Endothelial cell (in vitro differentiated cells): ENCODE measurements around the gene WBP1. TPM values are rescaled to one million over a fixed set of nuclear protein-coding genes. Genes with fewer than 3 reads are reported as not detected.
A peak's percentile ranks its signal among the peaks of the same experiment; 100 is the strongest.

Source experiments
- DNase-seq: peaks from one replicate; pipeline ENCODE4 v3.0.0; 2021; ENCODE audit warnings: low spot score
- H3K27ac Mint-ChIP-seq: one replicate; pipeline ENCODE4 v1.8.0; 2021; ENCODE audit warnings: mixed read lengths, inconsistent platforms; ENCODE audit not compliant: unreplicated experiment
- H3K27me3 Mint-ChIP-seq: one replicate; pipeline ENCODE4 v1.8.0; 2021; ENCODE audit warnings: mild to moderate bottlenecking, moderate library complexity, mixed read lengths, inconsistent platforms; ENCODE audit not compliant: unreplicated experiment
- H3K36me3 Mint-ChIP-seq: one replicate; pipeline ENCODE4 v1.8.0; 2021; ENCODE audit warnings: mild to moderate bottlenecking, low read depth, mixed read lengths, inconsistent platforms; ENCODE audit not compliant: unreplicated experiment
- H3K4me1 Mint-ChIP-seq: one replicate; pipeline ENCODE4 v1.8.0; 2021; ENCODE audit warnings: mild to moderate bottlenecking, mixed read lengths, inconsistent platforms; ENCODE audit not compliant: unreplicated experiment
- H3K4me3 Mint-ChIP-seq: one replicate; pipeline ENCODE4 v1.8.0; 2021; ENCODE audit warnings: mild to moderate bottlenecking, mixed read lengths, inconsistent platforms; ENCODE audit not compliant: unreplicated experiment
- H3K9me3 Mint-ChIP-seq: one replicate; pipeline ENCODE4 v1.8.0; 2021; ENCODE audit warnings: mixed read lengths, inconsistent platforms; ENCODE audit not compliant: unreplicated experiment
- CTCF ChIP-seq: fragments of 200-600 bp; sonication (generic); IDR thresholded peaks from one replicate; pipeline ENCODE4 v1.5.0; 2021; ENCODE audit warnings: antibody characterized with exemption; ENCODE audit not compliant: unreplicated experiment
- total RNA-seq: library from RNA; stranded (reverse); fragmentation: NEBNext Ultra II Directional; extraction: Animal tissue kit (Norgen Biotek cat#: 25700); gene quantifications from one replicate; pipeline ENCODE4 v1.2.1, GENCODE V29; 2021; ENCODE audit not compliant: unreplicated experiment

WBP1 gene
- total RNA-seq, 1 donor from 2014 or later = 76.8 TPM

- H3K4me1 Mint-ChIP-seq = peaks cover 13% of the 10 kb centered on the region
- H3K9me3 Mint-ChIP-seq = no peaks in the 10 kb centered on the region
- H3K27ac Mint-ChIP-seq = no peak within 1 kb of the TSS
- H3K36me3 Mint-ChIP-seq = no peaks in the 10 kb centered on the region
- no peak for TF ChIP-seq CTCF
- peak within 1 kb of the TSS; percentile 78 for H3K4me3 Mint-ChIP-seq
- DNase-seq = no peak
- peaks cover 41% of the 10 kb centered on the region for H3K27me3 Mint-ChIP-seq
Observed at GRCh38 chr2:74499267-74499939, 41.2 kb downstream of the WBP1 start, which contains the start of gene LBX2. TSS of gene LBX2 (minus strand) at chr2:74499603. CDS start at chr2:74499537, 66 bp downstream.

DNA sequence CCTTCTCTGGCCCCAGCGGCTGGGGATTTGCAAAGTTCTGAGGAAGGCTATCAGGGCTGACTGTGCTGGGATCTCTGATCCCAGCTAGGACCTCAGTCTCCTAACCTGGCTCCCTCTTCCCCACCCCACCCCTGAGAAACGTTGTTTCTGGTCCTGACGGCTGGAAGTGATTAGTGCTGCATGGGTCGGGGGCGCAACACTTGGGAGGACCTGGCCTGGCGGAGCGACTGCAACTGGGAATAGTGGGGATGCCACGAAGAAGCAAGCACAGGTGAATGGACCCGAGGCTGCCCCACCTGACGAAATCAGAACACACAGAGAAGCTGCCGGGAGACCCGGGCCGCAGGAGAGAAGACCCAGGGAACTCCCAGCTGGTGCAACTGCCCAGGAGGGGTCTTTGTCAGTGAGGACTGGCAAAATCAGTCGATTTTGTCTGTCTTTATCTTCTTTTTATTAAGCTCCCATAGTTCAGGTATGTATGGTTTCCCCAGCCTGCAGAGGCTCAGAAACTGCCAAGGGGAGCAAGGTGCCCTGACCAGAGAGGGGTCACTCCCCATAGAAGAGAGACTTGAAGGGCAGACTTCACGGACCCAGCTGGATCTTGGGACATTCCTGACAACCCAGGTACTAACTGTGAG is 41.8 kb downstream of the WBP1 start:
- Mint-ChIP-seq H3K4me1 (peaks cover 13% of the 10 kb centered on the region), H3K4me3 (no peak overlapping the region)
- no peak for DNase-seq

DNA sequence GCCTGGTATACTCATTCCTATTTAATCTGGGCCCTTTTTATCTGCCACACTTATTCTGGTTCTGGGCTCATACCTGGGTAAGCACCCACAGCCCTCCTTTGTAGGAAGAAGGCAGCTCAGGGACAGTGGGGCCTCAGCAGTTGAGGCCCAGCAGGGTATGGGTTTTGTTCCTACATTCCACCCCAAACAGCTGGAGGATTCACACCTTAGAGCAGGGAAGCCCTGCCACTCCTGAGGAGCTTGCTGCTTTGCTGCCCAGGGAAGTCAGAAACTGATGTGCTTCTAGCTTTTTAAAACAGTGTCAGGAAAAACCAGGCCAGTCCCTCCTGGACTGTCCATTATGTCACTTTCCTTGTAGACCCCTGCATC is 42.3 kb downstream of the WBP1 start:
- Mint-ChIP-seq H3K36me3 (peaks cover 8% of the 10 kb centered on the region), H3K27ac (no peak overlapping the region), H3K4me3 (no peak overlapping the region), H3K27me3 (peaks cover 48% of the 10 kb centered on the region), H3K4me1 (peaks cover 13% of the 10 kb centered on the region), H3K9me3 (no peaks in the 10 kb centered on the region)
- no peak for DNase-seq
- TF ChIP-seq CTCF = no peak

More for the DNA sequence above, 41.8 kb downstream of the WBP1 start:
- Mint-ChIP-seq H3K27me3 (peaks cover 45% of the 10 kb centered on the region), H3K27ac (no peak overlapping the region), H3K9me3 (no peaks in the 10 kb centered on the region), H3K36me3 (peaks cover 5% of the 10 kb centered on the region)
- TF ChIP-seq CTCF = no peak

GRCh38 chr2:74501335-74502071 is 43.3 kb downstream of the WBP1 start:
- Mint-ChIP-seq H3K4me1 (peaks cover 14% of the 10 kb centered on the region), H3K27ac (no peak overlapping the region), H3K27me3 (peaks cover 48% of the 10 kb centered on the region), H3K36me3 (peaks cover 9% of the 10 kb centered on the region), H3K9me3 (no peaks in the 10 kb centered on the region), H3K4me3 (peak overlapping the region; percentile 83)
- no peak for DNase-seq
- no peak for TF ChIP-seq CTCF
